HCT116 (cell line): Measurements from ENCODE around the gene BRD2. TPM values are rescaled to one million over a fixed set of nuclear protein-coding genes. Genes with fewer than 3 reads are reported as not detected.
"Not testable (repeated sequence)": the region's sequence is repeated elsewhere in the genome, so short reads cannot be mapped to it uniquely, and the experiment has no call there.

Experiments
- ATAC-seq: fragments of 200-7000 bp; cut with Tn5 transposase; 2 replicates; pipeline ENCODE4 v1.9.1; 2020; ENCODE audit warnings: mild to moderate bottlenecking, moderate library complexity
- BruUV-seq: library from RNA; stranded (reverse); fragments of 400-500 nt; replicated peaks from 2 replicates; lab custom pipeline; 2021; lab: Mats Ljungman, UMichigan
- CTCF ChIA-PET: fragments of 300-600 bp; sonication (Branson Sonifier 250); formaldehyde crosslinking; loops from one replicate; lab custom pipeline; 2021; ENCODE audit warnings: antibody characterized with exemption; lab: Charles Lee
- POLR2A ChIA-PET: fragments of 300-600, 350-600 bp; sonication (Branson Sonifier 250); formaldehyde crosslinking; loops from one replicate; lab custom pipeline; 2021; ENCODE audit warnings: antibody characterized with exemption; lab: Charles Lee
- RAD21 ChIA-PET, 2 experiments: fragments of 300-600 bp; sonication (Branson Sonifier 250); formaldehyde crosslinking; loops; one replicate each; lab custom pipeline; 2023; ENCODE audit warnings: low total read pairs in 2 of 2; ENCODE audit not compliant: uncharacterized antibody in 2 of 2, unreplicated experiment in 2 of 2, low non-redundant PET in 1 of 2; lab: Charles Lee
- DNase-seq: peaks from one replicate; pipeline ENCODE4 v3.0.0-alpha.2; 2010; ENCODE audit warnings: low read depth, low spot score
- H2AFZ ChIP-seq: fragments of 200-600 bp; shearing (Covaris generic), sonication (generic); 2 replicates; pipeline ENCODE4 v1.6.1; 2017; ENCODE audit warnings: low read depth, mixed run types, mixed read lengths, antibody characterized with exemption, low read length; ENCODE audit not compliant: poor library complexity, severe bottlenecking
- H3K27ac ChIP-seq: 2 replicates; pipeline ENCODE4 v1.5.1; 2012; ENCODE audit warnings: low read depth, low read length
- H3K27me3 ChIP-seq: fragments of 200-600 bp; sonication (generic); 2 replicates; pipeline ENCODE4 v1.6.1; 2016; ENCODE audit warnings: mixed run types, low read length, mixed read lengths; ENCODE audit not compliant: insufficient read depth
- H3K36me3 ChIP-seq, 2 experiments: fragments of 200-500 bp in 1 of 2; fragments of 200-600 bp in 1 of 2; sonication (Bioruptor generic) in 1 of 2; sonication (generic) in 1 of 2; 2 replicates each; pipeline versions ENCODE4 v1.5.1 to v1.6.1; 2014 to 2016; ENCODE audit warnings: low read length in 2 of 2, inconsistent platforms in 1 of 2, mixed read lengths in 1 of 2, mixed run types in 1 of 2; ENCODE audit not compliant: insufficient read depth in 2 of 2, control insufficient read depth in 1 of 2
- H3K4me1 ChIP-seq, 2 experiments: fragments of 200-600 bp in 1 of 2; sonication (generic) in 1 of 2; 2 replicates each; pipeline versions ENCODE4 v1.5.1 to v1.6.1; 2012 to 2017; ENCODE audit warnings: low read length in 2 of 2, inconsistent platforms in 1 of 2, mild to moderate bottlenecking in 1 of 2, mixed read lengths in 1 of 2, mixed run types in 1 of 2, moderate library complexity in 1 of 2; ENCODE audit not compliant: insufficient read depth in 2 of 2, control insufficient read depth in 1 of 2
- H3K4me2 ChIP-seq: fragments of 200-600 bp; sonication (generic); 2 replicates; pipeline ENCODE4 v1.6.1; 2017; ENCODE audit warnings: mixed run types, low read length, mixed read lengths
- H3K4me3 ChIP-seq, 2 experiments: fragments of 200-600 bp in 1 of 2; sonication (generic) in 1 of 2; replicated peaks in 1 of 2; 2 replicates each; pipeline ENCODE4 v1.5.1; 2011 to 2016; ENCODE audit warnings: low read length in 2 of 2, control low read depth in 1 of 2, low read depth in 1 of 2, mild to moderate bottlenecking in 1 of 2, mixed read lengths in 1 of 2, mixed run types in 1 of 2
- H3K79me2 ChIP-seq: fragments of 200-600 bp; sonication (generic); 2 replicates; pipeline ENCODE4 v1.6.1; 2017; ENCODE audit warnings: mild to moderate bottlenecking, mixed run types, low read length, moderate library complexity, mixed read lengths; ENCODE audit not compliant: insufficient read depth
- H3K9ac ChIP-seq: fragments of 200-600 bp; sonication (generic); 2 replicates; pipeline ENCODE4 v1.6.1; 2016; ENCODE audit warnings: low read length, mixed read lengths
- H3K9me2 ChIP-seq: fragments of 200-600 bp; sonication (generic), shearing (Covaris generic); 2 replicates; pipeline ENCODE4 v1.6.1; 2017; ENCODE audit warnings: mixed run types, mild to moderate bottlenecking, moderate library complexity; ENCODE audit not compliant: insufficient read depth
- H3K9me3 ChIP-seq, 2 experiments: fragments of 200-500 bp in 1 of 2; fragments of 200-600 bp in 1 of 2; sonication (Bioruptor generic) in 1 of 2; sonication (generic) in 1 of 2; 2 replicates each; pipeline ENCODE4 v1.6.1; 2014 to 2017; ENCODE audit warnings: low read length in 2 of 2, mixed read lengths in 2 of 2, inconsistent platforms in 1 of 2, low read depth in 1 of 2, mild to moderate bottlenecking in 1 of 2, mixed run types in 1 of 2, moderate library complexity in 1 of 2; ENCODE audit not compliant: control insufficient read depth in 1 of 2, insufficient read depth in 1 of 2
- H4K20me1 ChIP-seq: fragments of 200-600 bp; sonication (generic), shearing (Covaris generic); 2 replicates; pipeline ENCODE4 v1.6.1; 2017; ENCODE audit warnings: mixed run types, mild to moderate bottlenecking, moderate library complexity; ENCODE audit not compliant: insufficient read depth
- ELF1 ChIP-seq: IDR thresholded peaks from 2 replicates; pipeline ENCODE4 v1.6.1; 2012; ENCODE audit warnings: low read depth, borderline replicate concordance
- JUND ChIP-seq: IDR thresholded peaks from 2 replicates; pipeline ENCODE4 v1.6.1; 2012
- POLR2A ChIP-seq: IDR thresholded peaks from 2 replicates; pipeline ENCODE4 v1.7.0; 2011; ENCODE audit warnings: borderline replicate concordance; ENCODE audit not compliant: insufficient read depth, insufficient read length; ENCODE audit errors: extremely low read depth
- POLR2AphosphoS5 ChIP-seq: IDR thresholded peaks from 2 replicates; pipeline ENCODE4 v1.6.1; 2011; ENCODE audit warnings: mild to moderate bottlenecking, low read depth, low read length, moderate library complexity
- SIN3A ChIP-seq: IDR thresholded peaks from 2 replicates; pipeline ENCODE4 v1.6.1; 2012; ENCODE audit warnings: low read depth
- SRF ChIP-seq: IDR thresholded peaks from 2 replicates; pipeline ENCODE4 v1.6.1; 2012; ENCODE audit warnings: low read depth
- ZBTB33 ChIP-seq: IDR thresholded peaks from 2 replicates; pipeline ENCODE4 v1.6.1; 2011; ENCODE audit warnings: mild to moderate bottlenecking, low read length, moderate library complexity; ENCODE audit not compliant: insufficient replicate concordance; ENCODE audit errors: extremely low read depth
- ZNF274 ChIP-seq: fragments of 200-500 bp; sonication (Bioruptor generic); IDR thresholded peaks from 2 replicates; pipeline ENCODE4 v1.6.1; 2014; ENCODE audit warnings: mild to moderate bottlenecking, low read depth, low read length, inconsistent platforms
- intact Hi-C: fragments of 100-400 bp; cut with micrococcal nuclease; formaldehyde crosslinking; loops from 2 replicates; pipeline ENCODE4 v1.10.0; 2022
- total RNA-seq: library from RNA; stranded (reverse); gene quantifications from one replicate; pipeline ENCODE4 v1.2.1, GENCODE V29; 2021; ENCODE audit not compliant: unreplicated experiment

Gene BRD2
- total RNA-seq, 1 experiment from 2014 or later, result 260 TPM

DNA sequence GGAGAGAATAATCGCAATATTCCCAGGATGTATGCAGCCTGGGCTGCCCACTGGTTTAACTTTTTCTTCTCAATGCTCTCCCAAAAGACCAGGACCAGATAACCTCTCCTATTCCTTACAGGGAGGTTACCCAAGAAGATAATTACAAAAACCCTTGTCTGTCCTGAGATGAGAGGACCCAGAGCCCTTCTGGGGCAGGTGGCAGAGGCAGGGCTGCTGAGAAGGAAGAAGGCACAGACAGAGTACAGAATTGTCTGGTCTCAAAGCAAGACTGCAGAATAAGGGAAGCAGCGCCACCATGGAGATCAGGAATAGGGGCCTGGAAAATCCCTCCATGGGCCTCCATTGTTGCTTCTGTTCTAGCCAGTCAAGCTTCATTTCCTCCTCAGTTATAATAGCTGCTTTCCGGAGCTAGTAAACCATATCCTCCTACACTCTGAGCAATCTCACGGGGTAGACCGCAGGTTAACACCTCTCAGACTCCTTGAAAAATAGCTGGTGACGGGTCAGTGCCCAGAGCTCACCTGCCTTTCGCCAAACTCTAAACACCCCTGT is 27.1 kb upstream of the BRD2 start (continued):
- TF ChIP-seq ZBTB33 (no peak), SRF (no peak), JUND (no peak), SIN3A (no peak), POLR2AphosphoS5 (no peak), ELF1 (no peak), ZNF274 (no peak), POLR2A (no peak)

GRCh38 chr6:32942555-32943123 is 25.8 kb upstream of the BRD2 start:
- DNase-seq, H2AFZ ChIP-seq, H3K4me3 ChIP-seq, H3K9me3 ChIP-seq, H3K9ac ChIP-seq, H3K79me2 ChIP-seq, H3K27ac ChIP-seq, H3K4me2 ChIP-seq, RAD21 ChIA-PET, H3K9me2 ChIP-seq, H4K20me1 ChIP-seq, H3K27me3 ChIP-seq, H3K36me3 ChIP-seq, BruUV-seq, ATAC-seq, intact Hi-C loops: not testable (repeated sequence)
- CTCF ChIA-PET, result interaction anchor here (1.5 to 4.5 kb wide), 2 partner anchors 9 to 11 kb away, joined by 4 to 33 read pairs; partner anchors contain the start of gene HLA-DMA
- peaks cover 4 to 12% of the 10 kb centered on the region in 2 experiments; a peak in 2 of 4 replicates for H3K4me1 ChIP-seq
- POLR2A ChIA-PET, result interaction anchor here (5.1 kb wide), 1 partner anchor 27 kb away, joined by 52 read pairs; the partner anchor contains the start of gene BRD2
